H9 (cell line): ENCODE results near the gene TGFBRAP1. TPM values are rescaled to one million over a fixed set of nuclear protein-coding genes. Genes with fewer than 3 reads are reported as not detected.

Experiments used
- DNase-seq: peaks from one replicate; pipeline ENCODE4 v3.0.0-alpha.2; 2017
- H2AFZ ChIP-seq: one replicate; pipeline ENCODE4 v1.6.1; 2013; ENCODE audit warnings: mild to moderate bottlenecking, low read length, control low read depth, moderate library complexity
- H2AK5ac ChIP-seq: 2 replicates; pipeline ENCODE4 v1.6.1; 2013; ENCODE audit warnings: low read length, control low read depth, mixed read lengths; ENCODE audit not compliant: insufficient read length
- H2BK120ac ChIP-seq: one replicate; pipeline ENCODE4 v1.6.1; 2013; ENCODE audit warnings: low read depth, mild to moderate bottlenecking, low read length, control low read depth, inconsistent platforms; ENCODE audit not compliant: poor library complexity, severe bottlenecking
- H2BK12ac ChIP-seq: 2 replicates; pipeline ENCODE4 v1.6.1; 2013; ENCODE audit warnings: low read length, control low read depth, mixed read lengths, low read depth; ENCODE audit not compliant: insufficient read length
- H2BK15ac ChIP-seq: 2 replicates; pipeline ENCODE4 v1.6.1; 2013; ENCODE audit warnings: low read depth, low read length, control low read depth
- H2BK20ac ChIP-seq: one replicate; pipeline ENCODE4 v1.6.1; 2013; ENCODE audit warnings: low read depth, mild to moderate bottlenecking, low read length, control low read depth, inconsistent platforms; ENCODE audit not compliant: poor library complexity, severe bottlenecking
- H2BK5ac ChIP-seq: 2 replicates; pipeline ENCODE4 v1.6.1; 2013; ENCODE audit warnings: low read length, control low read depth, mixed read lengths; ENCODE audit not compliant: insufficient read length
- H3K14ac ChIP-seq: 2 replicates; pipeline ENCODE4 v1.6.1; 2013; ENCODE audit warnings: low read length, control low read depth; ENCODE audit not compliant: insufficient read depth
- H3K18ac ChIP-seq: 2 replicates; pipeline ENCODE4 v1.6.1; 2013; ENCODE audit warnings: low read depth, mild to moderate bottlenecking, mixed read lengths, low read length, control low read depth; ENCODE audit not compliant: insufficient read length
- H3K23ac ChIP-seq: 2 replicates; pipeline ENCODE4 v1.6.1; 2013; ENCODE audit warnings: low read length, control low read depth, mixed read lengths, low read depth; ENCODE audit not compliant: insufficient read length
- H3K23me2 ChIP-seq: 2 replicates; pipeline ENCODE4 v1.6.1; 2013; ENCODE audit warnings: low read depth, mild to moderate bottlenecking, mixed read lengths, low read length, control low read depth; ENCODE audit not compliant: insufficient read length, poor library complexity, severe bottlenecking
- H3K27ac ChIP-seq: 2 replicates; pipeline ENCODE4 v1.5.1; 2013; ENCODE audit warnings: low read length, control low read depth, mixed read lengths, low read depth; ENCODE audit not compliant: insufficient read length
- H3K27me3 ChIP-seq: 2 replicates; pipeline ENCODE4 v1.6.1; 2013; ENCODE audit warnings: low read length, control low read depth, inconsistent platforms; ENCODE audit not compliant: insufficient read depth
- H3K4ac ChIP-seq: 2 replicates; pipeline ENCODE4 v1.6.1; 2013; ENCODE audit warnings: low read depth, mild to moderate bottlenecking, control low read depth, inconsistent platforms, low read length, moderate library complexity
- H3K4me1 ChIP-seq: 2 replicates; pipeline ENCODE4 v1.6.1; 2013; ENCODE audit warnings: low read length, control low read depth, inconsistent platforms; ENCODE audit not compliant: insufficient read depth
- H3K4me2 ChIP-seq: 2 replicates; pipeline ENCODE4 v1.6.1; 2013; ENCODE audit warnings: low read length, control low read depth, mixed read lengths; ENCODE audit not compliant: insufficient read length, insufficient read depth
- H3K56ac ChIP-seq: 2 replicates; pipeline ENCODE4 v1.6.1; 2013; ENCODE audit warnings: low read depth, mild to moderate bottlenecking, mixed read lengths, low read length, control low read depth; ENCODE audit not compliant: insufficient read length
- H3K79me1 ChIP-seq: 2 replicates; pipeline ENCODE4 v1.6.1; 2013; ENCODE audit warnings: low read depth, mild to moderate bottlenecking, moderate library complexity, low read length, control low read depth, inconsistent platforms; ENCODE audit not compliant: insufficient read depth, poor library complexity, severe bottlenecking
- H3K79me2 ChIP-seq: 2 replicates; pipeline ENCODE4 v1.6.1; 2013; ENCODE audit warnings: low read length, control low read depth, inconsistent platforms; ENCODE audit not compliant: insufficient read depth
- H3K9ac ChIP-seq: 2 replicates; pipeline ENCODE4 v1.6.1; 2013; ENCODE audit warnings: low read length, control low read depth, mixed read lengths; ENCODE audit not compliant: insufficient read length; ENCODE audit errors: extremely low read depth
- H3K9me3 ChIP-seq: one replicate; pipeline ENCODE4 v1.6.1; 2013; ENCODE audit warnings: low read depth, low read length, inconsistent platforms; ENCODE audit not compliant: control insufficient read depth
- H3T11ph ChIP-seq: one replicate; pipeline ENCODE4 v1.6.1; 2013; ENCODE audit warnings: mild to moderate bottlenecking, low read length, control low read depth, inconsistent platforms
- H4K20me1 ChIP-seq: one replicate; pipeline ENCODE4 v1.6.1; 2013; ENCODE audit not compliant: control insufficient read depth, insufficient read length, insufficient read depth
- H4K5ac ChIP-seq: 2 replicates; pipeline ENCODE4 v1.6.1; 2013; ENCODE audit warnings: low read depth, mild to moderate bottlenecking, mixed read lengths, low read length, control low read depth; ENCODE audit not compliant: insufficient read length
- H4K8ac ChIP-seq: replicated peaks from 2 replicates; pipeline ENCODE4 v1.6.1; 2013; ENCODE audit warnings: low read length, control low read depth, mixed read lengths, low read depth; ENCODE audit not compliant: insufficient read length
- H4K91ac ChIP-seq: 2 replicates; pipeline ENCODE4 v1.6.1; 2013; ENCODE audit warnings: low read depth, mild to moderate bottlenecking, moderate library complexity, mixed read lengths, low read length, control low read depth; ENCODE audit not compliant: insufficient read length
- H3K27ac Mint-ChIP-seq, 3 experiments: 2 replicates in 2 of 3; 3 replicates in 1 of 3; pipeline ENCODE4 v1.8.0; 2020 to 2021; ENCODE audit warnings: mixed read lengths in 3 of 3, mild to moderate bottlenecking in 1 of 3, moderate library complexity in 1 of 3
- H3K27me3 Mint-ChIP-seq: 2 replicates; pipeline ENCODE4 v1.8.0; 2021; ENCODE audit warnings: low read depth, mild to moderate bottlenecking, moderate library complexity, mixed read lengths
- H3K36me3 Mint-ChIP-seq, 3 experiments: 2 replicates in 2 of 3; 3 replicates in 1 of 3; pipeline ENCODE4 v1.8.0; 2020 to 2021; ENCODE audit warnings: low read depth in 3 of 3, mixed read lengths in 3 of 3; ENCODE audit not compliant: insufficient read depth in 1 of 3
- H3K4me1 Mint-ChIP-seq, 2 experiments: 2 replicates each; pipeline ENCODE4 v1.8.0; 2020; ENCODE audit warnings: mixed read lengths in 2 of 2
- H3K4me3 Mint-ChIP-seq, 2 experiments: 2 replicates in 1 of 2; 3 replicates in 1 of 2; pipeline ENCODE4 v1.8.0; 2020 to 2021; ENCODE audit warnings: mild to moderate bottlenecking in 2 of 2, mixed read lengths in 2 of 2, moderate library complexity in 1 of 2
- H3K9me3 Mint-ChIP-seq, 2 experiments: 2 replicates in 1 of 2; 3 replicates in 1 of 2; pipeline ENCODE4 v1.8.0; 2020; ENCODE audit warnings: mild to moderate bottlenecking in 2 of 2, mixed read lengths in 2 of 2, moderate library complexity in 1 of 2
- WGBS: extraction: QIAGEN DNeasy Blood & Tissue Kit; methylation state at CpG from one replicate; pipeline ENCODE4 v1.1.7; 2013; ENCODE audit warnings: missing lambda C conversion rate, low lambda C conversion rate, mixed read lengths; ENCODE audit not compliant: insufficient read length; ENCODE audit errors: extremely low coverage; 5-methylcytosine and 5-hydroxymethylcytosine counted together
- total RNA-seq: library from RNA; stranded (reverse); gene quantifications from 2 replicates; pipeline ENCODE4 v1.2.1, GENCODE V29; 2021
- TF ChIP-seq, protein P1 (sequence below): fragments of 200-600 bp; sonication (generic); conservative IDR thresholded peaks from 3 replicates; pipeline ENCODE4 v1.8.0; 2021; ENCODE audit warnings: antibody characterized with exemption, mild to moderate bottlenecking

TGFBRAP1 gene
- total RNA-seq, 1 experiment from 2014 or later, result 23.6 TPM

DNA sequence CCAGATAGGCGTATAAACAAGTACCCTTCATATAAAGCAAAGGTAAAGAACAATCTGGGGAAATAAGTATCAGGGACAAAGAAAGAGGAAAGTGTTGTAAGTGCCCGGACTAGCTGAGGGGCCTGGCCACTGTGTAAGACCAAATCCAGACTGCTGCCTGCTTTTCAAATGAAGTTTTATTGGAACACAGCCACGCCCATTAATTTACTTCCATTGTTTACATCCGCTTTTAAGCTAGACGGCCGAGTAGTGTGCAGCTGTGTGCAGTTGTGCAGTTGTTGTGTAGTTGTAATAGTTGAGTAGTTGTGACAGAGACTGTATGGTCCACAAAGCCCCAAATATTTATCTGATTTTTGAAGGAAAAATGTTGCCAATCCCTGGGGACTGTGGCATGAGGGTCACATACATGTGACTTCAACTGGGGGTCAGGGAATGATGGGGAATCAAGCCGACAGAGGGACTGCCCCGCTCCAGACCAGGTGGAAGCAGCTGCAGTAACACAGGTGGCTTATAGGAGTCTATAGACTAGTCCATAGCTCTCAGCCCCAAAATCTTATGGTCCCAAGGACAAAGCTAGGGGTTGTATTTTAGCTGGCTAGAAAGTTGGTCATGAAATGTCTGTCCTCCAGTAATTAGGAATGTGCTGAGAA, 39.3 kb upstream of the TGFBRAP1 start:
- DNase-seq, result no peak
- no peak overlapping the region for H4K91ac ChIP-seq
- H2AK5ac ChIP-seq, result no peak overlapping the region
- no peak overlapping the region for H2AFZ ChIP-seq
- no peak overlapping the region for H4K8ac ChIP-seq
- no peak overlapping the region for H3K9ac ChIP-seq
- H4K20me1 ChIP-seq, result no peaks in the 10 kb centered on the region
- Mint-ChIP-seq H3K9me3 (no peaks in the 10 kb centered on the region), H3K36me3 (peaks cover 10 to 51% (median 48%) of the 10 kb centered on the region in 3 experiments; a peak in 6 of 7 replicates), H3K27ac (no peak overlapping the region), H3K4me1 (peaks cover 2 to 7% of the 10 kb centered on the region in 2 experiments), H3K27me3 (no peaks in the 10 kb centered on the region), H3K4me3 (no peak overlapping the region)
- H2BK120ac ChIP-seq, result no peak overlapping the region
- no peak overlapping the region for H2BK15ac ChIP-seq
- H3K9me3 ChIP-seq, result no peaks in the 10 kb centered on the region
- H3K4me1 ChIP-seq, result no peaks in the 10 kb centered on the region
- no peak overlapping the region for H4K5ac ChIP-seq
- H3K79me2 ChIP-seq, result no peaks in the 10 kb centered on the region
- no peak overlapping the region for H3K23ac ChIP-seq
- H3K79me1 ChIP-seq, result no peaks in the 10 kb centered on the region
- no CpG with 5 or more reads among the region's 8 CpGs for WGBS
- H2BK5ac ChIP-seq, result no peak overlapping the region
- no peaks in the 10 kb centered on the region for H3K23me2 ChIP-seq
- no peak overlapping the region for H3K18ac ChIP-seq
- no peak overlapping the region for H3K14ac ChIP-seq
- H3K27ac ChIP-seq, result no peak overlapping the region
- H3T11ph ChIP-seq, result no peak overlapping the region
- no peak overlapping the region for H3K4me2 ChIP-seq
- no peak overlapping the region for H2BK12ac ChIP-seq
- H2BK20ac ChIP-seq, result no peak overlapping the region
- no peak overlapping the region for H3K56ac ChIP-seq
- no peak overlapping the region for H3K4ac ChIP-seq
- no peaks in the 10 kb centered on the region for H3K27me3 ChIP-seq
- TF ChIP-seq, protein P1, sequence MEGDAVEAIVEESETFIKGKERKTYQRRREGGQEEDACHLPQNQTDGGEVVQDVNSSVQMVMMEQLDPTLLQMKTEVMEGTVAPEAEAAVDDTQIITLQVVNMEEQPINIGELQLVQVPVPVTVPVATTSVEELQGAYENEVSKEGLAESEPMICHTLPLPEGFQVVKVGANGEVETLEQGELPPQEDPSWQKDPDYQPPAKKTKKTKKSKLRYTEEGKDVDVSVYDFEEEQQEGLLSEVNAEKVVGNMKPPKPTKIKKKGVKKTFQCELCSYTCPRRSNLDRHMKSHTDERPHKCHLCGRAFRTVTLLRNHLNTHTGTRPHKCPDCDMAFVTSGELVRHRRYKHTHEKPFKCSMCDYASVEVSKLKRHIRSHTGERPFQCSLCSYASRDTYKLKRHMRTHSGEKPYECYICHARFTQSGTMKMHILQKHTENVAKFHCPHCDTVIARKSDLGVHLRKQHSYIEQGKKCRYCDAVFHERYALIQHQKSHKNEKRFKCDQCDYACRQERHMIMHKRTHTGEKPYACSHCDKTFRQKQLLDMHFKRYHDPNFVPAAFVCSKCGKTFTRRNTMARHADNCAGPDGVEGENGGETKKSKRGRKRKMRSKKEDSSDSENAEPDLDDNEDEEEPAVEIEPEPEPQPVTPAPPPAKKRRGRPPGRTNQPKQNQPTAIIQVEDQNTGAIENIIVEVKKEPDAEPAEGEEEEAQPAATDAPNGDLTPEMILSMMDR, result no peak
